Activated naive CD4-positive, alpha-beta T cell treated with Interleukin-2 at 50 U/mL for 16 hours (primary cell): ENCODE measurements around the gene RNU1-1.
"Not testable (repeated sequence)": the region's sequence is repeated elsewhere in the genome, so short reads cannot be mapped to it uniquely, and the experiment has no call there.

ENCODE experiments used
- DNase-seq: peaks from one replicate; pipeline ENCODE4 v3.0.0-alpha.2; 2020

RNU1-1 gene

GRCh38 chr1:16521288-16521583 lies 7.2 kb upstream of the RNU1-1 start:
- DNase-seq: no peak

GRCh38 chr1:16520435-16521287 lies 6.6 kb upstream of the RNU1-1 start:
- not testable (repeated sequence) for DNase-seq

GRCh38 chr1:16519255-16519951 lies 5.3 kb upstream of the RNU1-1 start:
- DNase-seq: not testable (repeated sequence)

GRCh38 chr1:16518913-16519254 lies 4.8 kb upstream of the RNU1-1 start:
- not testable (repeated sequence) for DNase-seq

GRCh38 chr1:16516694-16517410 lies 2.8 kb upstream of the RNU1-1 start:
- not testable (repeated sequence) for DNase-seq

GRCh38 chr1:16513412-16514106 lies 526 bp downstream of the RNU1-1 start:
- peak; percentile 80 for DNase-seq

GRCh38 chr1:16512624-16513411 lies 1.3 kb downstream of the RNU1-1 start:
- DNase-seq: peak; percentile 53

GRCh38 chr1:16511926-16512325 lies 2.2 kb downstream of the RNU1-1 start:
- DNase-seq: not testable (repeated sequence)

GRCh38 chr1:16508861-16509445 lies 5.1 kb downstream of the RNU1-1 start:
- DNase-seq: peak; percentile 18

- DNase-seq: not testable (repeated sequence)
Observed at GRCh38 chr1:16506364-16507136, 7.5 kb downstream of the RNU1-1 start.

GRCh38 chr1:16505870-16506269 lies 8.2 kb downstream of the RNU1-1 start:
- not testable (repeated sequence) for DNase-seq

GRCh38 chr1:16503494-16503893 lies 10.6 kb downstream of the RNU1-1 start:
- DNase-seq: no peak

GRCh38 chr1:16501446-16501845 lies 12.6 kb downstream of the RNU1-1 start:
- DNase-seq: not testable (repeated sequence)

- not testable (repeated sequence) for DNase-seq
Observed at GRCh38 chr1:16500975-16501374, 13.1 kb downstream of the RNU1-1 start.

GRCh38 chr1:16500466-16500865 lies 13.6 kb downstream of the RNU1-1 start:
- not testable (repeated sequence) for DNase-seq

GRCh38 chr1:16498573-16499413 lies 15.3 kb downstream of the RNU1-1 start:
- peak; percentile 86 for DNase-seq

GRCh38 chr1:16498047-16498446 lies 16.0 kb downstream of the RNU1-1 start:
- not testable (repeated sequence) for DNase-seq

- not testable (repeated sequence) for DNase-seq
Observed at GRCh38 chr1:16497474-16497904, 16.6 kb downstream of the RNU1-1 start.

GRCh38 chr1:16493731-16494130 lies 20.4 kb downstream of the RNU1-1 start:
- DNase-seq: not testable (repeated sequence)

GRCh38 chr1:16492937-16493336 lies 21.1 kb downstream of the RNU1-1 start:
- not testable (repeated sequence) for DNase-seq
